HCT116 (cell line): ENCODE measurements around the gene CNNM3. TPM values are rescaled to one million over a fixed set of nuclear protein-coding genes. Genes with fewer than 3 reads are reported as not detected.

ENCODE experiments used
- ATAC-seq: fragments of 200-7000 bp; cut with Tn5 transposase; 2 replicates; pipeline ENCODE4 v1.9.1; 2020; ENCODE audit warnings: mild to moderate bottlenecking, moderate library complexity
- BruUV-seq: library from RNA; stranded (reverse); fragments of 400-500 nt; replicated peaks from 2 replicates; lab custom pipeline; 2021; lab: Mats Ljungman, UMichigan
- CTCF ChIA-PET: fragments of 300-600 bp; sonication (Branson Sonifier 250); formaldehyde crosslinking; loops from one replicate; lab custom pipeline; 2021; ENCODE audit warnings: antibody characterized with exemption; lab: Charles Lee
- POLR2A ChIA-PET: fragments of 300-600, 350-600 bp; sonication (Branson Sonifier 250); formaldehyde crosslinking; loops from one replicate; lab custom pipeline; 2021; ENCODE audit warnings: antibody characterized with exemption; lab: Charles Lee
- RAD21 ChIA-PET, 2 experiments: fragments of 300-600 bp; sonication (Branson Sonifier 250); formaldehyde crosslinking; loops; one replicate each; lab custom pipeline; 2023; ENCODE audit warnings: low total read pairs in 2 of 2; ENCODE audit not compliant: uncharacterized antibody in 2 of 2, unreplicated experiment in 2 of 2, low non-redundant PET in 1 of 2; lab: Charles Lee
- DNase-seq: peaks from one replicate; pipeline ENCODE4 v3.0.0-alpha.2; 2010; ENCODE audit warnings: low read depth, low spot score
- H2AFZ ChIP-seq: fragments of 200-600 bp; shearing (Covaris generic), sonication (generic); 2 replicates; pipeline ENCODE4 v1.6.1; 2017; ENCODE audit warnings: low read depth, mixed run types, mixed read lengths, antibody characterized with exemption, low read length; ENCODE audit not compliant: poor library complexity, severe bottlenecking
- H3K27ac ChIP-seq: 2 replicates; pipeline ENCODE4 v1.5.1; 2012; ENCODE audit warnings: low read depth, low read length
- H3K27me3 ChIP-seq: fragments of 200-600 bp; sonication (generic); 2 replicates; pipeline ENCODE4 v1.6.1; 2016; ENCODE audit warnings: mixed run types, low read length, mixed read lengths; ENCODE audit not compliant: insufficient read depth
- H3K36me3 ChIP-seq, 2 experiments: fragments of 200-500 bp in 1 of 2; fragments of 200-600 bp in 1 of 2; sonication (Bioruptor generic) in 1 of 2; sonication (generic) in 1 of 2; 2 replicates each; pipeline versions ENCODE4 v1.5.1 to v1.6.1; 2014 to 2016; ENCODE audit warnings: low read length in 2 of 2, inconsistent platforms in 1 of 2, mixed read lengths in 1 of 2, mixed run types in 1 of 2; ENCODE audit not compliant: insufficient read depth in 2 of 2, control insufficient read depth in 1 of 2
- H3K4me1 ChIP-seq, 2 experiments: fragments of 200-600 bp in 1 of 2; sonication (generic) in 1 of 2; 2 replicates each; pipeline versions ENCODE4 v1.5.1 to v1.6.1; 2012 to 2017; ENCODE audit warnings: low read length in 2 of 2, inconsistent platforms in 1 of 2, mild to moderate bottlenecking in 1 of 2, mixed read lengths in 1 of 2, mixed run types in 1 of 2, moderate library complexity in 1 of 2; ENCODE audit not compliant: insufficient read depth in 2 of 2, control insufficient read depth in 1 of 2
- H3K4me2 ChIP-seq: fragments of 200-600 bp; sonication (generic); 2 replicates; pipeline ENCODE4 v1.6.1; 2017; ENCODE audit warnings: mixed run types, low read length, mixed read lengths
- H3K4me3 ChIP-seq, 2 experiments: fragments of 200-600 bp in 1 of 2; sonication (generic) in 1 of 2; replicated peaks in 1 of 2; 2 replicates each; pipeline ENCODE4 v1.5.1; 2011 to 2016; ENCODE audit warnings: low read length in 2 of 2, control low read depth in 1 of 2, low read depth in 1 of 2, mild to moderate bottlenecking in 1 of 2, mixed read lengths in 1 of 2, mixed run types in 1 of 2
- H3K79me2 ChIP-seq: fragments of 200-600 bp; sonication (generic); 2 replicates; pipeline ENCODE4 v1.6.1; 2017; ENCODE audit warnings: mild to moderate bottlenecking, mixed run types, low read length, moderate library complexity, mixed read lengths; ENCODE audit not compliant: insufficient read depth
- H3K9ac ChIP-seq: fragments of 200-600 bp; sonication (generic); 2 replicates; pipeline ENCODE4 v1.6.1; 2016; ENCODE audit warnings: low read length, mixed read lengths
- H3K9me2 ChIP-seq: fragments of 200-600 bp; sonication (generic), shearing (Covaris generic); 2 replicates; pipeline ENCODE4 v1.6.1; 2017; ENCODE audit warnings: mixed run types, mild to moderate bottlenecking, moderate library complexity; ENCODE audit not compliant: insufficient read depth
- H3K9me3 ChIP-seq, 2 experiments: fragments of 200-500 bp in 1 of 2; fragments of 200-600 bp in 1 of 2; sonication (Bioruptor generic) in 1 of 2; sonication (generic) in 1 of 2; 2 replicates each; pipeline ENCODE4 v1.6.1; 2014 to 2017; ENCODE audit warnings: low read length in 2 of 2, mixed read lengths in 2 of 2, inconsistent platforms in 1 of 2, low read depth in 1 of 2, mild to moderate bottlenecking in 1 of 2, mixed run types in 1 of 2, moderate library complexity in 1 of 2; ENCODE audit not compliant: control insufficient read depth in 1 of 2, insufficient read depth in 1 of 2
- H4K20me1 ChIP-seq: fragments of 200-600 bp; sonication (generic), shearing (Covaris generic); 2 replicates; pipeline ENCODE4 v1.6.1; 2017; ENCODE audit warnings: mixed run types, mild to moderate bottlenecking, moderate library complexity; ENCODE audit not compliant: insufficient read depth
- CTCF ChIP-seq, 3 experiments: fragments of 200-600 bp in 1 of 3; sonication (generic) in 1 of 3; IDR thresholded peaks in 2 of 3; conservative IDR thresholded peaks in 1 of 3; 2 replicates each; pipeline ENCODE4 v1.5.1; 2012 to 2017; ENCODE audit warnings: low read depth in 2 of 3, low read length in 2 of 3, antibody characterized with exemption in 1 of 3, borderline replicate concordance in 1 of 3, control low read depth in 1 of 3, mild to moderate bottlenecking in 1 of 3, mixed read lengths in 1 of 3, mixed run types in 1 of 3, moderate library complexity in 1 of 3; ENCODE audit not compliant: insufficient read depth in 1 of 3
- EGR1 ChIP-seq: IDR thresholded peaks from 2 replicates; pipeline ENCODE4 v1.6.1; 2012; ENCODE audit warnings: low read depth
- POLR2A ChIP-seq: IDR thresholded peaks from 2 replicates; pipeline ENCODE4 v1.7.0; 2011; ENCODE audit warnings: borderline replicate concordance; ENCODE audit not compliant: insufficient read depth, insufficient read length; ENCODE audit errors: extremely low read depth
- POLR2AphosphoS5 ChIP-seq: IDR thresholded peaks from 2 replicates; pipeline ENCODE4 v1.6.1; 2011; ENCODE audit warnings: mild to moderate bottlenecking, low read depth, low read length, moderate library complexity
- RAD21 ChIP-seq: IDR thresholded peaks from 2 replicates; pipeline ENCODE4 v1.6.1; 2012; ENCODE audit warnings: low read depth, mild to moderate bottlenecking
- YY1 ChIP-seq: IDR thresholded peaks from 2 replicates; pipeline ENCODE4 v1.6.1; 2011; ENCODE audit warnings: low read length, low read depth, moderate library complexity, mild to moderate bottlenecking; ENCODE audit not compliant: insufficient replicate concordance; ENCODE audit errors: extremely low read depth
- ZFX ChIP-seq: fragments of 450-650 bp; IDR thresholded peaks from 2 replicates; pipeline ENCODE4 v1.6.1; 2017
- ZNF274 ChIP-seq: fragments of 200-500 bp; sonication (Bioruptor generic); IDR thresholded peaks from 2 replicates; pipeline ENCODE4 v1.6.1; 2014; ENCODE audit warnings: mild to moderate bottlenecking, low read depth, low read length, inconsistent platforms
- intact Hi-C: fragments of 100-400 bp; cut with micrococcal nuclease; formaldehyde crosslinking; loops from 2 replicates; pipeline ENCODE4 v1.10.0; 2022
- total RNA-seq: library from RNA; stranded (reverse); gene quantifications from one replicate; pipeline ENCODE4 v1.2.1, GENCODE V29; 2021; ENCODE audit not compliant: unreplicated experiment
- TF ChIP-seq, protein P1 (sequence below): IDR thresholded peaks from 2 replicates; pipeline ENCODE4 v1.6.1; 2012; ENCODE audit warnings: low read depth

CNNM3 gene
- total RNA-seq, 1 experiment from 2014 or later: 31.1 TPM

- Histone ChIP-seq H2AFZ (no peak overlapping the region), H3K9me2 (no peaks in the 10 kb centered on the region), H3K36me3 (peaks cover 0 to 9% of the 10 kb centered on the region in 2 experiments; a peak in 2 of 4 replicates), H3K27ac (no peak overlapping the region), H3K9me3 (no peaks in the 10 kb centered on the region), H3K9ac (no peak overlapping the region), H3K4me3 (no peak overlapping the region), H3K4me2 (no peak overlapping the region), H3K27me3 (no peaks in the 10 kb centered on the region), H4K20me1 (no peaks in the 10 kb centered on the region), H3K79me2 (no peaks in the 10 kb centered on the region), H3K4me1 (peaks cover 0 to 5% of the 10 kb centered on the region in 2 experiments; a peak in 1 of 4 replicates)
- TF ChIP-seq ZFX (no peak), YY1 (no peak), CTCF (IDR thresholded peaks at IDR 0.05 in 2 of 3, conservative IDR thresholded peaks at IDR 0.05 in 1 of 3; ENCODE audit: borderline replicate concordance in 1 of 3, insufficient read depth in 1 of 3, low read depth in 2 of 3, low read length in 2 of 3) (no peak), RAD21 (no peak), POLR2A (no peak), ZNF274 (no peak), POLR2AphosphoS5 (no peak), EGR1 (no peak)
- TF ChIP-seq, protein P1, sequence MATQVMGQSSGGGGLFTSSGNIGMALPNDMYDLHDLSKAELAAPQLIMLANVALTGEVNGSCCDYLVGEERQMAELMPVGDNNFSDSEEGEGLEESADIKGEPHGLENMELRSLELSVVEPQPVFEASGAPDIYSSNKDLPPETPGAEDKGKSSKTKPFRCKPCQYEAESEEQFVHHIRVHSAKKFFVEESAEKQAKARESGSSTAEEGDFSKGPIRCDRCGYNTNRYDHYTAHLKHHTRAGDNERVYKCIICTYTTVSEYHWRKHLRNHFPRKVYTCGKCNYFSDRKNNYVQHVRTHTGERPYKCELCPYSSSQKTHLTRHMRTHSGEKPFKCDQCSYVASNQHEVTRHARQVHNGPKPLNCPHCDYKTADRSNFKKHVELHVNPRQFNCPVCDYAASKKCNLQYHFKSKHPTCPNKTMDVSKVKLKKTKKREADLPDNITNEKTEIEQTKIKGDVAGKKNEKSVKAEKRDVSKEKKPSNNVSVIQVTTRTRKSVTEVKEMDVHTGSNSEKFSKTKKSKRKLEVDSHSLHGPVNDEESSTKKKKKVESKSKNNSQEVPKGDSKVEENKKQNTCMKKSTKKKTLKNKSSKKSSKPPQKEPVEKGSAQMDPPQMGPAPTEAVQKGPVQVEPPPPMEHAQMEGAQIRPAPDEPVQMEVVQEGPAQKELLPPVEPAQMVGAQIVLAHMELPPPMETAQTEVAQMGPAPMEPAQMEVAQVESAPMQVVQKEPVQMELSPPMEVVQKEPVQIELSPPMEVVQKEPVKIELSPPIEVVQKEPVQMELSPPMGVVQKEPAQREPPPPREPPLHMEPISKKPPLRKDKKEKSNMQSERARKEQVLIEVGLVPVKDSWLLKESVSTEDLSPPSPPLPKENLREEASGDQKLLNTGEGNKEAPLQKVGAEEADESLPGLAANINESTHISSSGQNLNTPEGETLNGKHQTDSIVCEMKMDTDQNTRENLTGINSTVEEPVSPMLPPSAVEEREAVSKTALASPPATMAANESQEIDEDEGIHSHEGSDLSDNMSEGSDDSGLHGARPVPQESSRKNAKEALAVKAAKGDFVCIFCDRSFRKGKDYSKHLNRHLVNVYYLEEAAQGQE: no peak
- BruUV-seq: no TSS peak
- intact Hi-C loops: no loop called here
- ATAC-seq (no peak), DNase-seq (no peak)
- ChIA-PET CTCF (interaction anchor here (1.1 to 2.3 kb wide), 2 partner anchors 233 to 249 kb away, joined by 3 to 15 read pairs; no protein-coding TSS in a partner anchor), POLR2A (no interaction called here), RAD21 (no interaction called here)
These were observed 17.1 kb upstream of the CNNM3 start for GRCh38 chr2:96798733-96799622.
